ENCODE data around the gene ITGA11.

ITGA11 gene

DNA sequence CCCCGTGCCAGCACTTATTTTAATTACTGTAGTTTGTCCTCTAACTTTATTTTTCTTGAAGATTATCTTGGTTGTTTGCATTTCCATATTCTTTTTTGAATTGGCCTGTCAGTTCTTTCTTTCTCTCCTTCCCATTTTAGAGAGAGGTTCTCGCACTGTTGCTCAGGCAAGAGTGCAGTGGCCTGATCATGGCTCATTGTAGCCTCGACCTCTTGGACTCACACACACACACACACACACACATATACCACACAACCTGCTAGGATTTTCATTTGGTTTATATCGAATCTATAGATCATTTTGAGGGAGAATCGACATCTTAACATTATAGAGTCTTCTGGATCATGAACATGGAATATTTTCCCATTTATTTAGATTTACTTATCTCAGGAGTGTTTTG lies 145.7 kb downstream of the ITGA11 start:
- H3K4me3 ChIP-seq (ENCODE audit: low read length) = no peak overlapping the region
- DNase-seq (ENCODE audit: low read depth) = no peak
- TF ChIP-seq, protein P1, sequence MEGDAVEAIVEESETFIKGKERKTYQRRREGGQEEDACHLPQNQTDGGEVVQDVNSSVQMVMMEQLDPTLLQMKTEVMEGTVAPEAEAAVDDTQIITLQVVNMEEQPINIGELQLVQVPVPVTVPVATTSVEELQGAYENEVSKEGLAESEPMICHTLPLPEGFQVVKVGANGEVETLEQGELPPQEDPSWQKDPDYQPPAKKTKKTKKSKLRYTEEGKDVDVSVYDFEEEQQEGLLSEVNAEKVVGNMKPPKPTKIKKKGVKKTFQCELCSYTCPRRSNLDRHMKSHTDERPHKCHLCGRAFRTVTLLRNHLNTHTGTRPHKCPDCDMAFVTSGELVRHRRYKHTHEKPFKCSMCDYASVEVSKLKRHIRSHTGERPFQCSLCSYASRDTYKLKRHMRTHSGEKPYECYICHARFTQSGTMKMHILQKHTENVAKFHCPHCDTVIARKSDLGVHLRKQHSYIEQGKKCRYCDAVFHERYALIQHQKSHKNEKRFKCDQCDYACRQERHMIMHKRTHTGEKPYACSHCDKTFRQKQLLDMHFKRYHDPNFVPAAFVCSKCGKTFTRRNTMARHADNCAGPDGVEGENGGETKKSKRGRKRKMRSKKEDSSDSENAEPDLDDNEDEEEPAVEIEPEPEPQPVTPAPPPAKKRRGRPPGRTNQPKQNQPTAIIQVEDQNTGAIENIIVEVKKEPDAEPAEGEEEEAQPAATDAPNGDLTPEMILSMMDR (IDR thresholded peaks at IDR 0.05; ENCODE audit: insufficient read depth, low read depth, low read length, missing control alignments) = no peak

- peak; percentile 68 for DNase-seq (ENCODE audit: low read depth)
- TF ChIP-seq, protein P1 (IDR thresholded peaks at IDR 0.05; ENCODE audit: insufficient read depth, low read depth, low read length, missing control alignments) = no peak
- no peak overlapping the region for H3K4me3 ChIP-seq (ENCODE audit: low read length)
Observed at GRCh38 chr15:68285259-68285980, 146.5 kb downstream of the ITGA11 start.

- H3K4me3 ChIP-seq (ENCODE audit: low read length) = no peak overlapping the region
- DNase-seq (ENCODE audit: low read depth) = no peak
- TF ChIP-seq, protein P1 (IDR thresholded peaks at IDR 0.05; ENCODE audit: insufficient read depth, low read depth, low read length, missing control alignments) = no peak
Observed at GRCh38 chr15:68284616-68285258, 147.2 kb downstream of the ITGA11 start.

GRCh38 chr15:68283401-68283800 lies 148.6 kb downstream of the ITGA11 start:
- TF ChIP-seq, protein P1 (IDR thresholded peaks at IDR 0.05; ENCODE audit: insufficient read depth, low read depth, low read length, missing control alignments) = no peak
- no peak overlapping the region for H3K4me3 ChIP-seq (ENCODE audit: low read length)
- DNase-seq (ENCODE audit: low read depth) = no peak

DNA sequence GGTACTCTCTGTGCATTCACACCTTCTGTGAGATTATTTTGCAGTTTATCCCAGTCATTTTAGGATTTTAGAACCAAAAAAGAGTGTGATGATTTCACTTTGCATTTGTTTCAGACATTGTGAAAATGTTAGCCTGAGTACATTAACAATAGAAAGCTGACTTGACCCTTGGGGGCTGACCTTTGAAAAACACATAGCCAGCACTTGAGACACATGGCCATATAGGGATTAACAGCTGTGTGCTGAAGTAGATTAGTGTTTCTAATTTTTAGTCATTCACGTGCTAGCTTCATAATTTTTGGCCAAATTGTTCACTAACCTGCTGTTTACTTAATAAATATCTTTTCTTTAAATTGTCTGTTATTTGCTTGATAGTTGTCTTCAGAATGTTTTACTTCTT lies 151.0 kb downstream of the ITGA11 start:
- DNase-seq (ENCODE audit: low read depth) = no peak
- H3K4me3 ChIP-seq (ENCODE audit: low read length) = peak overlapping the region; percentile 83
- TF ChIP-seq, protein P1 (IDR thresholded peaks at IDR 0.05; ENCODE audit: insufficient read depth, low read depth, low read length, missing control alignments) = no peak

DNA sequence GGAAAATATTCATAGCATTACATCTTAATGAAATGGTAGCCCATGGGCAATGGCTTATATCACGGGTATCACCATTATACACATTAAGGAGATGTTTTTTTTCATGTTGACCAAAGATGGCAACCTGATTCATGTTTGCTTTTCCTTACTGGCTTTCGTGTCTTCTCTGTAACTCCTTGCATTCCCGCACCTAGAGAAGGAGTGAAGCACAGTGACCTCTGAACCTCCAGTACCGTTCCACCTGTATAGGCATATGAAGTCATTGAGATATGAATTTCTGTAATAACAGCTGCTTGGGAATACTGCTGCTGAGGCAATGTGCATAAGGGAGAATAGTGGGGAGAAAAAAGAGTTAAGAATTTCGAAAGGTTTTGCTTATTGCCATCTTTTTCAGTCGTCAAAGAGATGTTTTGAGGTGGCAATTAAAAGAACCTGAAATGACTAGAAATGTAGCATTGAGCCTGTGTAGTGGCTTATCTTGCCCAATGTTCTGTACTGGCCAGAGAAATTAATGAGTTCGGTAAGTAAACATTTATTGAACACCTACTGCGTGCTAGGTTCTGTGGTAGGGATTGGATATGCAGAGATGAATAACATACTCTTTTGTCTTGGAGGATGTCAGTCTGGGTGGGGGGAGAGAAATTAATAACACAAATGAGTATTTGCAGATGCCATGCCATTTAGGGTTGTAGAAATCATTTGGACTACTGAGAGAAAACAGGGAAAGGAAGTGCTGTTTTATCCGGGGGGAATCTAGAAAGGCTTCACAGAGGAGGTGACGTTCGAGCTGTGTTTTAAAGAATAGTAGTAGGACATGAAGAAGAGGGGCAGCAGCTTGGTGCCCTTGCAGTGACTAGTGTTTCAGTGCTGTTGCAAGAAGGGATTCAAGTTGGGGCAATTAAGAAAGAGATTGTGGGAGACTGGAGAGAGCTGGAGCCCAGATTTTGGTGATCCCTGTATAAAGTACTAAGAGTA lies 151.9 kb downstream of the ITGA11 start:
- H3K4me3 ChIP-seq (ENCODE audit: low read length) = peak overlapping the region; percentile 83
- TF ChIP-seq, protein P1 (IDR thresholded peaks at IDR 0.05; ENCODE audit: insufficient read depth, low read depth, low read length, missing control alignments) = no peak
- peak; percentile 56 for DNase-seq (ENCODE audit: low read depth)

All from epithelial cell of esophagus (primary cell).